GM15510 (cell line): ENCODE results near the gene MOV10L1.

ENCODE experiments used
- POLR2A ChIP-seq: IDR thresholded peaks from 3 replicates; pipeline ENCODE4 v1.6.1; 2011; ENCODE audit warnings: borderline replicate concordance; ENCODE audit not compliant: insufficient read length; ENCODE audit errors: extremely low read depth

Gene MOV10L1

DNA sequence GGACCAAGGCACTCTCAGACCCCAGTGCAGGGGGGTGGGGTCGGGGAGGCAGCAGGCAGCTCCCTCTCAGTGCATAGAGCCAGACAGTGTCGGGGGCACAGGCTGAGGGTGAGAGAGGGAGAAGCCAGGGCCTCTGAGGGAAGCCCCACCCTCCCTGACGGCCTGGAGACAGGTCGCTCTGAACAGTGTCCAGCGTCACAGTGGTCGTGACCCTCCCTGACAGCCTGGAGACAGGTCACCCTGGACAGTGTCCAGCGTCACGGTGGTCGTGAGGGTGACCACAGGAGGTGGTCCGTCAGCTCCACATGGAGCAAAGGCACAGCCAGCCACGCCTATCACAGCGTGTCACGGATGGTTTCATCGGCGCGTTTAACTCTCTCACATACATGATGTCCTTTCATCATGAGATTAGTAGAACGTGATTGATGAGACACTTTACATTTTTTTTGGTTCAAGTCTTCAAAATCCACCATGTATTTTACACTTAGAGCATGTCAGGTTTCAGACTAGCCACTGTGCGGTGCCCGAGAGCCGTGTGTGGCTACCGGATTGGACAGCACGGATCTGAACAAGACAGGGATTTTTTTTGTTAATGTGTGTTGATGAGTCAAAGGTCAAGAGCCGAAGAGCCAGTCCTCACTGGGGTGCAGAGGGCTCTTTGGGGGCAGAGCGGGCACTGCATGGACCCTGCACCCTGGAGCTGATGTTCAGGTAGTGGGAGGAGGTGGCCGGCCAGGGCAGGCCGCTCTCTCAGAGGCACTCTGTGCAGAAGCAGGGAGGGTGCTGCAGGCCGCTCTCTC is 56.8 kb downstream of the MOV10L1 start:
- no peak for TF ChIP-seq POLR2A

GRCh38 chr22:50148166-50148500 is 58.3 kb downstream of the MOV10L1 start:
- no peak for TF ChIP-seq POLR2A

- TF ChIP-seq POLR2A, result no peak
Measured at GRCh38 chr22:50148991-50149721, 59.4 kb downstream of the MOV10L1 start.

DNA sequence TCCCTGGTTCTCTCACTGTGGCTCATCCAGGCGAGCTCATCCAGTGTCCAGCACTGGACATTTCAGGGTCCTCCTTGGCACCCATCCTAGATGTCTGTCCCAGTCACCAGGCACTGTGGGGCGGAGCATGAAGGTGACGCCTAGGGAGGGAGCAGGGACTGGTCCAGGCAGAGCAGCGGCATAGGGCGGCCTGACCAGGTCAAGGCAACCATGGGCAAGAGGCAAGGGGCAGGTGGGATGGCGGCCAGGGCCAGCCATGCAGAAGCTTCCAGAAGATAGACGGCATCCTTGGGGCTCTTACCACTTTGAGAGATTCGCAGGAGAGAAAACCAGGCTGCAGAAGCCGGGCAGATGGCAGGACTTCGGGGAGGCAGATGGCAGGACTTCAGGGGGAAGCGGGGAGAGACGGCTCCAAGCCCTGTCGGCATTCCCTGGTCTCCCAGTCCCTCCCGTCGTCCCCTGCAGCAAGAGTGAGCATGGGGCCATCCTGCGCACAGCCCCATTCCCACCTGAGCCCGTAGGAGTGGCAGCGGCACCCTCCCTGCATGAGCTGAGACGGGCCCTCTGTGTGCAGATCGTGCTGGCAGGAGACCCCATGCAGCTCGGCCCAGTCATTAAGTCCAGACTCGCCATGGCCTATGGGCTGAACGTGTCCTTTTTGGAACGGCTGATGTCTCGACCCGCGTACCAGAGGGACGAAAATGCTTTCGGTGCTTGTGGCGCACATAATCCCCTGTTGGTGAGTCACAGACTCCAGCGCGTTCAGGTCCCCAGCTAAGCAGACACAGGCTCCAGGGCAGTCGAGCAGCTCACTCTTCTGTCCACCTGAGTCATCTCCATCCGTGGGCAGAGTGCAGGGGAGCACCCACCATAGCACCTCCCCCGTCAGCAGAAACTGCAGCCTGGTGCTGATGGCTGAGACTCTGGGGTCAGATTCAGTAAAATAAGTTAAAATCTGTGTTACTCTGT is 60.6 kb downstream of the MOV10L1 start:
- no peak for TF ChIP-seq POLR2A

DNA sequence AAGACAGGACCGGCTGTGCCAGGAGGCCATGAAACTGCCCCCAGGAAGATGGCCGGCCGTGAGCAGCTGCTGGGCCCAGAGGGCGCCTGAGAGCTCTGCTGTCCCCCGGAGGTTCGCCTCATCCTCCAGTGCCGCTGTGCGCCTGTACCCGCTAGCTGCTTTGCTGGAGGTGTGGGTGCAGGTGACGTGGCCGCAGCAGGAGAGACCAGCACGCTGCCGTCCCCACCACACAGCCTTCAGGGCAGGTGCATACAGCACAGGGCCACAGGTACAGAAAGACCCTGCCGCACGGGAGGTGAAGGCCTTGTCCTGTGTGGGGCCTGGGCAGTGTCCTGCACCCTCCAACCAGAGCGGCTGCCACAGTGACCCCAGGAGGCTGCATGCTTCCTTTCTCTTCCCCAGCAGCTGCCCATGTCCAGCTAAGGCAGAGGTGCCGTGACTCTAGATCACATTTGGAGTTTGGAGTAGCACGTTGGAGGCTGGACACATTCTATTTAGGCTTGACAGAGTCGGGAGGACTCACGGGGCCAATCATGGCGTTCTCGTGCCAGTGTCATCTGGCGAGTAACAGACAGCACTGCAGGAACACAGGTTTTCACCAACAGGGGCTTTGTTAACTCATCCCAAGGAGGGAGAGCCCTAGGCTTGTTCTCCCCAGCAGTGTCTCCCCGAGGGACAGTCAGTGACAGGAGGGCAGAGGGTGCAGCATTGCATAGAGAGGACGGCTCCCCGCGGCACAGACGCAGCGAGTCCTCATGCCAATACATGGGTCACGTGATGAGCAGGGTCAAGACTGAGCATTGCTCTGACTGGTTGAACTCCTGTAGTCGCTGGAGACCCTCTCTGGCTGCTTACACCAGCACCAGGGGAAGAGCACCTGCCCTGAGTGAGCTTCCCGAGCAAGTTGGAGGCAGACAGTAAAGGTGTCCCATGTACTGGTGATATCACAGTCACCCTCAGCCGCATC is 62.0 kb downstream of the MOV10L1 start:
- TF ChIP-seq POLR2A, result no peak

DNA sequence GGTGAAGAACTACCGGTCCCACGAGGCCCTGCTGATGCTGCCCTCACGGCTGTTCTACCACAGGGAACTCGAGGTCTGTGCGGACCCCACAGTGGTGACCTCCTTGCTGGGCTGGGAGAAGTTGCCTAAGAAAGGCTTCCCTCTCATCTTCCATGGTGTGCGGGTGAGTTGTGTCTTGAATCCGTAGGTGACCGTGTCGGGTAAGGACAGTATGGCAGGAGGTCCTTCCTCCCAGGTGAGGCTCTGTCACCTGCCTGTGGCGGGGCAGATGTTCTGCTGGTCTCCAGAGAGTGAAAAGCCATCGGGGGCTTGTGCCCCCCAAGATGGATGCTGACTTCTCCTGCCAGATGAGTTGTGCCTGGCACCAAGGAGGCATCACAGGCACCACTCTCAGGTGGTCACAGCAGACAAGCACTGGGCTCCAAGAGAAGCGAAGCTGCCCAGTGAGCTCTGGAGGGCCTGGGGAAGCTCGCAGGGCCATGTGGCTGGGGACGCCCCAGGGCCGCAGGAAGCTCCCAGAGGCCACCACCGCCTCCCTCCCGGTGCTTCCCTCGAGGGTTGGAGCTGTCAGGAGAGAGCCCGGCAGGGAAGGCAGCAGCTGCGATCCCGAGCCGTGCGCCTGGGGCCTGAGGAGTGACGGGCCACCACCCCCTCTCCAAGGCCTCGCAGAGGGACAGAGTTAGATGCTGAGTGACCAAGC is 63.4 kb downstream of the MOV10L1 start:
- TF ChIP-seq POLR2A, result no peak

- TF ChIP-seq POLR2A, result no peak
Measured at GRCh38 chr22:50153756-50154140, 63.9 kb downstream of the MOV10L1 start.

GRCh38 chr22:50157709-50158375 is 68.0 kb downstream of the MOV10L1 start:
- no peak for TF ChIP-seq POLR2A

- no peak for TF ChIP-seq POLR2A
Measured at GRCh38 chr22:50160947-50161346, 71.1 kb downstream of the MOV10L1 start.

GRCh38 chr22:50161508-50162390 is 71.9 kb downstream of the MOV10L1 start:
- no peak for TF ChIP-seq POLR2A

- TF ChIP-seq POLR2A, result no peak
Measured at GRCh38 chr22:50162391-50162956, 72.7 kb downstream of the MOV10L1 start.
